GM23248 (cell line): ENCODE results near the gene STK40.

Source experiments
- EZH2 ChIP-seq: fragments of 200-600 bp; sonication (generic); IDR thresholded peaks from 2 replicates; pipeline ENCODE4 v1.6.1; 2018; ENCODE audit warnings: antibody characterized with exemption, mild to moderate bottlenecking; ENCODE audit not compliant: insufficient read depth, poor library complexity, severe bottlenecking
- EZH2phosphoT487 ChIP-seq: fragments of 200-600 bp; sonication (generic); IDR thresholded peaks from 2 replicates; pipeline ENCODE4 v1.6.1; 2018; ENCODE audit warnings: antibody characterized with exemption, moderate library complexity, mild to moderate bottlenecking, low read depth; ENCODE audit not compliant: insufficient read depth

- TF ChIP-seq EZH2 (no peak), EZH2phosphoT487 (no peak)
These were observed 25.7 kb downstream of the STK40 start for GRCh38 chr1:36359911-36360550.
